HG02938 (cell line): ENCODE measurements around the gene KDM1B.
"Not testable (repeated sequence)": the region's sequence is repeated elsewhere in the genome, so short reads cannot be mapped to it uniquely, and the experiment has no call there.

ENCODE experiments used
- ATAC-seq: cut with Tn5 transposase; IDR thresholded peaks from one replicate; pipeline ENCODE4 v1.9.1; 2021; ENCODE audit warnings: mild to moderate bottlenecking, moderate library complexity; ENCODE audit not compliant: unreplicated experiment

The KDM1B gene

DNA sequence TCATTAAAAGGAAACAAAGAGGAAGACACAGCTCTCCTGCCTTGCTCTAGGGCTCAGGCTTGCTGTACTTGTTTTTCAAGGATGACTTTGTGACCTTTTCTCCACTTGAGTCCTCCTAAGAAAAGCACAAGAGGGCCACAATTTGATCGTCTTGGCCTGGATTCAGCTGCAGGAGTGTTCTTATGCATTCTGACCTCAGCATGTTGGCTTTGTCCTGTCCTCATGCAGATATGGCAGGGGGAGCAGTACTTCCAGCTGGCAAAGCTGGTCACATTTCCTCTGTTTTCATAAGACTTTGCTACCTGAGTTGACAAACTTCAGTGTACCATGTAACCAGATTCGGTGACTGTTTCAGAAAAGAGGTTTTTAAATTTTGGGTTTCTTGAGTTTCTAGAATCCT, 30.8 kb downstream of the KDM1B start:
- no peak for ATAC-seq

DNA sequence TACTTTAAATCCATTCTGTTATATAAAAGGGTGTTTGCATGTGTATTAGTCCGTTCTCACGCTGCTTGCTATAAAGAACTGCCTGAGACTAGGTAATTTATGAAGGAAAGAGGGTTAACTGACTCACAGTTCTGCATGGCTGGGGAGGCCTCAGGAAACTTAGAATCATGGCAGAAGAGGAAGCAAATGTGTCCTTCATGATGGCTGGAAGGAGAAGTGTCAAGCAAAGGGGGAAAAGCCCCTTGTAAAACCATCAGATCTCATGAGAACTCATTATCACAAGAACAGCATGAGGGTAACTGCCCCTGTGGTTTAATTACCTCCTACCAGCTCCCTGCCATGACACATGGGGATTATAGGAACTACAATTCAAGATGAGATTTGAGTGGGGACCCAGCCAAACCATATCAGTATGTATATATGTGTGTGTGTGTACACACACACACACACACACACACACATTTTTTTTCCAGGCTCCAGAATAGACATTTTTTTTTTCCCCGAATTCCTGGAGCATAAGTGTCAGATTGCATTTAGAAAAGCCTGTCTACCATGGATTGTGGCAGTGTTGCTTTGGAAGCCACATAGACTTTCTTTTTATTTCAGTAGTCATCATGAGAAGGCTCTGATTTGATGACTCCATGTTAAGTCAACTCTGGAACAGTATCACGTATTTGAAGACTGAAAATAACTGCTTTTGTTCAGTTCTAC, 31.5 kb downstream of the KDM1B start:
- no peak for ATAC-seq

DNA sequence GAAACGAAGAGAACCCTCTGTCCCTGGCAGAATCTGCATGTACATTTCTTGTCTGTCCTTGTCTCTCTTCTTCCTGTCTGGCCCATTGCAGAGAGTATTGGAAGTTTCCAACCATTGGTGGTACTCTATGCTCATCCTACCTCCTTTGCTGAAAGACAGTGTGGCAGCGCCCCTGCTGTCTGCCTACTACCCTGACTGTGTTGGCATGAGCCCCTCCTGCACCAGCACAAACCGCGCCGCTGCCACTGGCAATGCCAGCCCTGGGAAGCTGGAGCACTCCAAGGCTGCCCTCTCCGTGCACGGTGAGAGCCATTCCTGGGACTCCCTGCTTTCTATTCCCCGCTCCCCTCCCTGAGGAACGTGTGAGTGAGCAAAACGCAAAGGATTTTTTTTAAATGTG, 32.5 kb downstream of the KDM1B start:
- ATAC-seq = no peak

DNA sequence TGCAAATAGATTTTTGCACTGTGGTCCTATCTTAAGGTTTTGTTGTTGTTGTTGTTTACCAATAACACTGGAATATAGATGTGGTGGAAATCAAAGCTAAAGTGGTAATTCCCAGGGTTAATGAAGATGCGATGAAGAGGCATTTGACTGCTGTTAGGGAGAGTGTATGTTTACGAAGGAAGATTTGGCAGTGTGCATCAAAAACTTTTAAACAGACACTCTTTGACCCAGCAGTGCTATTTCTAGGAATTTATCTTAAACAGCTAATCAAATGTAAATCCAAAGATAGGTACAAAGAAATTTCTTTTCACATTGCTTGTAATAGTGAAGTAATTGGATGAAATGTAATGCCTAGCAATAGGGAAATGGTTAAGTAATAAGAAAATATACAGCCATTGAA, 34.0 kb downstream of the KDM1B start:
- no peak for ATAC-seq

DNA sequence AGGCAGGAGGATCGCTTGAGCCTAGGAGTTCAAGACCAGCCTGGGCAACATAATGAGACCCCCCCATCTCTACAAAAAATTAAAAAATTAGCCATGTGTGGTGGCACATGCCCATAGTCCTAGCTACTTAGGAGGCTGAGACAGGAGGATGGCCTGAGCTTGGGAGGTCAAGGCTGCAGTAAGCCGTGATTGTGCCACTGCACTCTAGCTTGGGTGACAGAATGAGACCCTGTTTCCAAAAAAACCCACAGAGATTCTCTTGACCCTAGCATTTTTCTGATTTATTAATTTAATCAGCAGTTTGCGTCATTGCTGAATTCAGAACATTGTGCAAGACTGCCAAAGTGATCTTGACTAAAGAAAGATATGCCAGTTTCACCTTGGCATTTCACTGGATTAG, 36.8 kb downstream of the KDM1B start:
- ATAC-seq = no peak

DNA sequence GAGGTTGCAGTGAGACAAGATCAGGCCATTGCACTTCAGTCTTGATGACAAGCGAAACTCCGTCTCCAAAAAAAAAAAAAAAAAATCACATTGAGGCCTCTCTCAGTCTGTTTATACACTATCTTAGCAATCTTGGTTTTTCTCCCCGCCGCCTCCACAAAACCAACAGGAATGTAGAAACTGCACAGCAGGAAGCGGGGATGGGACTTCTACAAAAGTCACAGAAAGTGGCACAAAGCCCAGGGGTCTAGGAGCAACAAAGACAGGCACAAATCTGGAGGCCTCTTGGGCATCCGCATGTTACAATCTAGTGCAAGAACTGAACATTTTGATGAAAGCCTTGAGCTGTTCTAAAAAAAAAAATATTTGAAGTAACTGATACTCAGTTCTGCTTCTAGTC, 48.6 kb downstream of the KDM1B start:
- ATAC-seq = no peak

DNA sequence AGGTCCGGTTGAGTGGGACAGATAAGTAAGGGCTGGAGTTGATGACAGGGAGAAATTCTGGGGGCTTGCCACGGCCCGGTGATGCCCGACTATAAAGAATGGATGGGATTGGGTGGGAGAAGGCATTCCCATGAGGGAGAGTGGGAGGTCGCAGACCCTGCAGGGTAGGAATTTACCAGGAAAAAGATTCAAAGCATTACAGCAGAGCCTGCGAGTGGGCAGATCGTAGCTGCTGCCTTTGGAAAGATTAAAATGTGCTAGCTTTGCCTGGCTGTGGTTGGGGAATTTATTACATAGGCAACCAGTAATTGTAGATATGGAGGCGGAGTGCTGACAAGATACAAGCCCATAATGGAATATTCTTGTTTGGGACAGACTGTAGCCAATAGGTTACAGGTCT, 49.5 kb downstream of the KDM1B start:
- no peak for ATAC-seq

DNA sequence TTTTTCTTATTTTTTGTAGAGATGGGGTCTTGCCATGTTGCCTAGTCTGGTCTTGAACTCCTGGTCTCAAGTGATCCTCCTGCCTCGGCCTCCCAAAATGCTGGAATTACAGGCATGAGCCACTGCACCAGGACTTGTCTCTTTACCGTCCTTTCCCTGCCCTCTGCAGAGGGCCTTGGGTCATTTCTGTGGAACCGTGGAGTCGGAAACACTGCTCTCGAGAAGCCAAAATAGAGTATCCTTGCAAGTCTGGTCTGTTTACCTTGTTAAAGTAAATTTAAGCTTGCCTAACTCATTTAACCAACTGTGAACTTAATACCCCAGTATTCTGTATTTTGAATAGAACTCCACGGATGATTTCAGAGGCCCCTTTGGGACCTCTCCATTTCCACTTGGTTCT, 51.4 kb downstream of the KDM1B start:
- no peak for ATAC-seq

DNA sequence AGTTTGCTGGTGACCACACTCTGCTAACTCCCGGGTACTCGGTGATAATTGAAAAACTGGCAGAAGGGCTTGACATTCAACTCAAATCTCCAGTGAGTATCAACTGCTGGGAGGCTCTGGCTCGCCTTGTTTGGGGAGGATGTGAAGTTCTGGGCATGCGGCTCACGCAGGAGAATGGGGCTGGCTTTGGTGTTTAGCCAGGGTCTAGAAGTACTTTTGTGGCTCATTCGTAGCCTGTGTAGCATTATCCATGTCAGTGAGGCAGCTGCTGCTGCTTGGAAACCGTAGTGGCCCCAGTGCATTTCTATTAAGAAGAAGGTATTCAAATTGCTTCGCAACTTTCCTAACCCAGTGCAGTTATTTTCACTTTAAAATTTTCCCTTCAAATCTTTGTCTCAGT, 52.2 kb downstream of the KDM1B start:
- no peak for ATAC-seq

DNA sequence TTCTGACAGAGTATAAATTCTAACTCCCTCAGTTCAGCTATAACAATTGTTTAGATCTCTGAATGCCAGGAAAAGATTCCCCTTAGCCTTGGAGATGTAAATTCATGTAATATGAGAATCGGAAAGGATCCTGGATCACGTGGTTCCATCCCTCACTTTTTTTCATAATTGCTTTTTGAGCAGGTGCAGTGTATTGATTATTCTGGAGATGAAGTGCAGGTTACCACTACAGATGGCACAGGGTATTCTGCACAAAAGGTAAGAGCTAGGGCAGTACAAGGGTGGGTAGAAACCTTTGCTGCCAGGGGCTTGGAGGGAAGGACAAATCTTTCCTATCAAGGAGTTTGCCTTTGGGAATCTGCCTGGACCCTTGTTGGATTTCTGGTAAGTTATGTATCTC, 52.7 kb downstream of the KDM1B start:
- no peak for ATAC-seq

DNA sequence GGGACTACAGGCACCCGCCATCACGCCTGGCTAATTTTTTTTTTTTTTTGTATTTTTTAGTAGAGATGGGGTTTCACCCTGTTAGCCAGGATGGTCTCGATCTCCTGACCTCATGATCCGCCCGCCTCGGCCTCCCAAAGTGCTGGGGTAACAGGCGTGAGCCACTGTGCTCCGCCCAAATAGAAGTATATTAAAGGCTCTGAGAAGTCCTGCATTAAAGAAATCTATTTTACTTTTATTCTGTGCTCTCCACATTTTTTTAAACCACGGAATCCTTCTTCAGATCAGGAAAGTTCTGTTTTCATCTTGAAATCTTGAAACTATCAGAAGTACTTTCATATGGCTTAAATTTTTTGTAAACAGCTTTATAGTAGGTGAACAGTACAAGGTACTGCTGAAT, 53.6 kb downstream of the KDM1B start:
- not testable (repeated sequence) for ATAC-seq

DNA sequence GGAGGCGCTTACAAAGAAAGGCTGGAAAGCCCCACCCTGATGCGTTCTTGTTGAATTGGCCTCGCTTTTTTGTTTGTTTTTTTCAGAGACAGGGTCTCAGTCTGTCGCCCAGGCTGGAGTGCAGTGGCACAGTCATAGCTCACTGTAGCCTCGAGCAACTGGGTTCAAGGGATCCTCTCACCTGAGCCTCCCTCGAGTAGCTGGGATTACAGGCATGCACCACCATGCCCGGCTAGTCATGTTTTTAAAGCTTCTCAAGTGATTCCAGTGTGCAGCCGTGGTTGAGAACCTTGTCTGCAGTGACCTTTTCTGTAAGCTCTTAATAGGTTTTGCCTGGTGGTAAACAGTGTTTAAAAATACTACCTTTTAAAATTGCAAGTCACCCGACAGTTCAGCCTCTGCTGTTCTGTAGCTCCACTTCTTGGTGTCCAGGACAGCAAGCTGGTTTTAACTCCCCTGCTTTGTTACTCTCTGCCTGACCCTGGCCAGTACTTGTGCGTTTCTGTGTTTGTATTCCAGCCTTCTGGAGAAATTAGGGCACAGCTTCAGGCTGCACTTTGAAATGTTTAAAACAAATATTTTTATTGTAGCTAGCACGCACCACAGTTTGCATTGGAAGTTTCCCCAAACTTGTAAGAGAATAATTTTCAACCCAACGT, 54.4 kb downstream of the KDM1B start:
- ATAC-seq = no peak

DNA sequence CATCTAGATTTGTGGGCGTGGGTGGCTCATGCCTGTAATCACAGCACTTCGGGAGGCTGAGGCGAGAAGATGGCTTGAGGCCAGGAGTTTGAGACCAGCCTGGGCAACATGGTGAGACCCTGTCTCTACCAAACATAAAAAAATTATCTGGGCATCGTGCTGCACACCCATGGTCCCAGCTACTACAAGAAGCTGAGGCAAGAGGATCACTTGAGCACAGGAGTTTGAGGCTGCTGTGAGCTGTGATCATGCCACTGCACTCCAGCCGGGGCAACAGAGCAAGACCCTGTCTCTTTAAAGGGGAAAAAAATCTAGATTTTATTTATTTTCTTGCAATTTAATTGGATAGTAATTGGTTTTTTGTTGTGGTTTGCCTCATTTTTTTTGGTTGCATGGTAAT, 55.5 kb downstream of the KDM1B start:
- no peak for ATAC-seq

DNA sequence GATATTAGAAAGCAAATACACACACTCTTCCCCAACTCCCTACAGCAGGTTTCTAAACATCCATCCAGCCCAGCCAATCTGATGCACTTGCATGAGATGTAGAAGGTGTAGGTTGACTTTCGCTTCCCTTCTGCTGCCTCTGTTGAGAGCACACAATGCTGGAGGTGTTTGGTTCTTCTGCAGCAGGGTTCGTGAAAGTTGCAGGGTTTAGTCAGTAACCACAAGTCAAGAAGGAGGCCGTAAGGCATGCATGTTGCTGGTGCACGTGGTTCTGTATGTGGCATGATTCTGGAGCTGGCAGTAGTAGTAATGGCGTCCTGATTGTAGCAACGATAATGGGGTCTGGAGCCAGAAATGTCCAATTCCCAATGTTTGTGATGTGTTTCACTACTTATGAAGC, 56.1 kb downstream of the KDM1B start:
- peak; percentile 93 for ATAC-seq

DNA sequence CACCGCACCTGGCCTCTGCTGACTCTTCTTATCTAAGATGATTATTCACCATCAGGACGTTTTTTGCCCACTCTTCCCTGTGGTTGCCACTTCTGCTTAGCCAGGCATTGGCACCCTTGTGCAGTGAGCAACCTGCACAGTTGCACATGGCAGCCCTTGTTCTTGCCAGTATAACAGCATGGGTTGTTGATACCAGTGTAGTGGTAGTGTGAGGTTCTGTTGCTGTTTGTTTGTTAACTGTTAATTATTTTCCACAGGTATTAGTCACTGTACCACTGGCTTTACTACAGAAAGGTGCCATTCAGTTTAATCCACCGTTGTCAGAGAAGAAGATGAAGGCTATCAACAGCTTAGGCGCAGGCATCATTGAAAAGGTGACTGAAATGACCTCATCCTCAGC, 57.0 kb downstream of the KDM1B start:
- ATAC-seq = no peak

DNA sequence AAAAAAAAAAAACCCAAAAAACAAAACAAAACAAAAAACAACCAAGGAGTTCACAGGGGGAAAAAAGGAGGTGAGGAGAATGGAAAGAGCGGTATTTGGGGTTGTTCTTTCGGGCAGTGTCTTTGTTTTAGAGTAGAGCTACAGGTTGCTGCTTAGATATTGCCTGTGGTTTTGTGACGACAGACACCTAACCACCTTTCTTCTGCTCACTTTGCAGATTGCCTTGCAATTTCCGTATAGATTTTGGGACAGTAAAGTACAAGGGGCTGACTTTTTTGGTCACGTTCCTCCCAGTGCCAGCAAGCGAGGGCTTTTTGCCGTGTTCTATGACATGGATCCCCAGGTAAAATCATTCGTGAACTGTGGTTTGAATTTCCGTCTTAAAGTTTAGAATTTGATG, 58.2 kb downstream of the KDM1B start:
- no peak for ATAC-seq

DNA sequence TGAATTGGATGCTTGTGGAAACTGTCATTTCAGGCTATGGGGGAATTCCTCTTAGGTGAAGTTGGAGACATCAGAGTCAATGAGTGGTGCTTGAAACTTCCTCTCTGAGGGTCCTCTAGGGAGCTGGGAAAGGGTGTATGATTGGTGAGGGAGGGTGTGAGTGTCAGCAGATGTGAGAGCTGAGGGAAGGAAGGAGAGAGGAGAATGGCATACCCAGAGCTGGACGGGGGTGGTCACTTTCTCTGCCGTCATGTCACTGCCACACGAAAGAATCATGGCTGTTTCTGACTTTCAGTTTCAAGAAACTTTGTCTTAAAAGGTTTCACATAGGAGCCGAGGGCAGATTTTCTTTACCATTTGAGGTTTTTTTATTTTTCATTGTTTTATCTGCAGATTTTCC, 58.8 kb downstream of the KDM1B start:
- peak; percentile 35 for ATAC-seq

DNA sequence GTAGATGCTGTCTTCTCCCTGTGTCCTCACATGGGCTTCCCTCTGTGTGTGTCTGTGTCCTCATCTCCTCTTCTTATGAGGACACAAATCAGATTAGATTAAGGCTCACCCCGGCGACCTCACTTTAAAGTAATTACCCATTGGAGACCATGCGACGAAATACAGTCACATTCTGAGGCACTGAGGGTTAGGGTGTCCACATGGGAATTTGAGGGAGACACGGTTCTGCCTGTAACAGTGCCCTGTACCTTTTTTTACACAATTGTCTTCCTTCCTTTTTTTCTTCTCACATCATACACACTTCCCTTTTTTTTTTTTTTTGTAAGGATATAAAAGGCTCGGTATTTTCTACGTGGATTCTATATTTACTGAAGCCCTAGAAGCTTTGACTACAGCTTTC, 60.2 kb downstream of the KDM1B start:
- no peak for ATAC-seq

DNA sequence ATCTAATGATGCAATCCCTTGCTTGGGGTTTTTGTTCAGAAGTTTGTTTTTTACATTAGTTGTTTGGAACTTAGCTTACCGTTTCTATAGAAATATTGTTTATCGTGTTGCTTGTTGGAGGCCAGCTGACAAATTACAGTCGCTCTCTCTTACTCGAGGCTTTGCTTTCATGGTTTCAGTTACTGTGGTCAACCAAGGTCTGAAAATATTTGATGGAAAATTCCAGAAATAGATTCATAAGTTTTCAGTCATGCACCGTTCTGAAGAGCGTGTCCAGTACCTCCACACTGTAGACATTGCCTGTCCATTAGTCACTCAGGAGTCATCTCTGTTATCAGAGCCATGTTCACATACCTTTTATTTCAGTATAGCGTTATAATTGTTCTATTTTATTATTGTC, 61.2 kb downstream of the KDM1B start:
- ATAC-seq = peak; percentile 38

DNA sequence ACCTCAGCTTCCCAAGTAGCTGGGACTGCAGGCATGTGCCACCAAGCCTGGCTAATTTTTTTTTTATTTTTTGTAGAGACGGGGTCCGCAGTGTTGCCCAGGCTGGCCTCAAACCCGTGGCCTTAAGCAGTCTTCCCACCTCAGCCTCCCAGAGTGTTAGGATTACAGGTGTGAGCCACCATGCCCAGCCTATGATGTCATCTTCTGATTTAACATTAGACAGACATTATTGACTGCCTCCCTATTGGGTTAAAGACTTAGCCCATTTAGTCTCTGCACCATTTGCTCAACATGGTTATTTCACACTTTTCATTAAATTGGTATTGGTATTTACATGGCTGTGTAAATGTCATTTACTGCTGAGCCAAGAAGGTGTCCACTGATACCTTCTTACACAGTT, 63.0 kb downstream of the KDM1B start:
- ATAC-seq = no peak

DNA sequence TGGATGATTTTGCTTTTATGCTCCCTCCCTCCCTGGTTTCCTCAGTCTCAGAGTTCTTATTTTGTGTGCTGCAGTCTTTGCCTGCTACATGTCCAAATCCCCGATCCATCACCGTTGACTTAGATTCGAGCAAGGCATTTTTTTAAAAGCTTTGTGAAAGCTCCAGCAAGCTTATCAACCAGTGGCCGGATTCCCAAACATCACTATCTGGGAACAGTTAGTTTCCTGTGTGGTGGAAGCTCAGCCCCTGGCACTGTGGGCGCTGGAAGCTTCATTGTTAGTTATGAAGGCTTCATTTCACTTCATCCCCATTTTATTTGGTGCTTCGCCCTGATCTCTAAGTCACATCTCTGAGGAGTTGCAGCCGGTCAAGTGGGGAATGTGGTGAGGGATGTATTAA, 64.4 kb downstream of the KDM1B start:
- no peak for ATAC-seq

DNA sequence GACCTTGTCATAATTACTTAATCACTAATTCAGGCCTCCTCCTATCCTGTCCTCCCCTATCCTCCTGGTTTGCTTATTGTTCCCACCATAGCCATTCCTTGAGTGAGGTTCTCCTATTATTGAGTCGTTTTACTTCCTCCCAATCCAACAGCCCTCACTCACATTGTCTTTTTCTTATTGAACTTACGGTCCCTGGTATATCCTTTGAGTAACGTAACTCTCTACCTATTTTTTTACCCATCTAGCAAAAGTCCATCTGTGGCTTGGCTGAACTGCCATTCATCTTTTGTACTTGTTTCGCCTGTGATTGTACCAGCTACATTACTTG, 66.0 kb downstream of the KDM1B start:
- ATAC-seq = no peak

DNA sequence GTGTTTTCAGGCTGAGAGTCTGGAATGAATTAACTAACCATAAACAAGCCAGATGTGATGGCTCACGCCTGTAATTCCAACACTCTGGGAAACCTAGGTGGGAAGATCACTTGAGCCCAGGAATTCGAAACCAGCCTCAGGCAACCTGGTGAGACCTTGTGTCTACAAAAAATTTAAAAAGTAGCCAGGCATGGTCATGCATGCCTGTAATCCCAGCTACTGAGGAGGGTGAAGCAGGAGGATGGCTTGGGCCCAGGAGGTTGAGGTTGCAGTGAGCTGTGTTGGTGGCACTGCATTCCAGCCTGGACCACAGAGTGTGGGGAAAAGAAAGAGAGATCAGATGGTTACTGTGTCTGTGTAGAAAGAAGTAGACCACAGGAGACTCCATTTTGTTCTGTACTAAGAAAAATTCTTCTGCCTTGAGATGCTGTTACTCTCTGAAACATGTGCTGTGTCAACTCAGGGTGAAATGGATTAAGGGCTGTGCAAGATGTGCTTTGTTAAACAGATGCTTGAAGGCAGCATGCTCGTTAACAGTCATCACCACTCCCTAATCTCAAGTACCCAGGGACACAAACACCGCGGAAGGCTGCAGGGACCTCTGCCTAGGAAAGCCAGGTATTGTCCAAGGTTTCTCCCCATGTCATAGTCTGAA, 71.4 kb downstream of the KDM1B start:
- not testable (repeated sequence) for ATAC-seq
